ENCODE results near the gene MSMO1.

The MSMO1 gene

GRCh38 chr4:165360985-165361670, 33.7 kb downstream of the MSMO1 start:
- H3K4me1 ChIP-seq (ENCODE audit: insufficient read depth, insufficient read length) = no peaks in the 10 kb centered on the region
- H3K9me3 ChIP-seq (ENCODE audit: insufficient read depth, low read length) = no peaks in the 10 kb centered on the region
- no peaks in the 10 kb centered on the region for H3K27me3 ChIP-seq (ENCODE audit: insufficient read depth, insufficient read length)
- DNase-seq (ENCODE audit: low read depth, low spot score) = no peak
- no peak overlapping the region for H3K4me3 ChIP-seq (ENCODE audit: insufficient read length, low read depth)
- no peak for TF ChIP-seq YY1 (IDR thresholded peaks at IDR 0.05; ENCODE audit: insufficient read depth, insufficient read length)
- TF ChIP-seq ZNF274 (IDR thresholded peaks at IDR 0.05; ENCODE audit: low read depth, low read length) = no peak
- TF ChIP-seq SUZ12 (IDR thresholded peaks at IDR 0.05; ENCODE audit: extremely low read depth, insufficient read depth, insufficient read length) = no peak
- no peaks in the 10 kb centered on the region for H3K36me3 ChIP-seq (ENCODE audit: insufficient read depth, insufficient read length, low read length)
- no peak overlapping the region for H3K9ac ChIP-seq (ENCODE audit: insufficient read length, low read depth)

DNA sequence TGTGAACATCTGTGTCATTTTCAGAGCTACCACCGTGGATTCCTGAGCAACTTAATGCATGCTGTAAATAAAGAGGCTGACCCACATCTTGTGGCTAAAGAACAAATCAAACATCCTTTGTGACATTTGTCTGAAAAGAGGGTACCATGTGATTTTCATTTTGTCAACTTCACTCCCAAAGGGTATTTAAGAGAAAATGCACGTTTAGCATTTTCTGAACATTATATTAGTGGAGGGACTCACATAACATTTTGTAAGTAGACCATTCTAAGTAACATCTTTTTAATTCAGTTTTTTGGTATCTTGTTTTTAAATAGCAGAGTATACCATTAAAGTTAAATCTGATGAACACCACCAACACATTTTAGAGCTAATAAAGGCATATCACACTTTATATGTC, 34.3 kb downstream of the MSMO1 start:
- Histone ChIP-seq H3K4me3 (ENCODE audit: insufficient read length, low read depth) (no peak overlapping the region), H3K9me3 (ENCODE audit: insufficient read depth, low read length) (no peaks in the 10 kb centered on the region), H3K9ac (ENCODE audit: insufficient read length, low read depth) (no peak overlapping the region), H3K27me3 (ENCODE audit: insufficient read depth, insufficient read length) (no peaks in the 10 kb centered on the region), H3K4me1 (ENCODE audit: insufficient read depth, insufficient read length) (no peaks in the 10 kb centered on the region), H3K36me3 (ENCODE audit: insufficient read depth, insufficient read length, low read length) (no peaks in the 10 kb centered on the region)
- TF ChIP-seq ZNF274 (IDR thresholded peaks at IDR 0.05; ENCODE audit: low read depth, low read length) = no peak
- TF ChIP-seq YY1 (IDR thresholded peaks at IDR 0.05; ENCODE audit: insufficient read depth, insufficient read length) = no peak
- TF ChIP-seq SUZ12 (IDR thresholded peaks at IDR 0.05; ENCODE audit: extremely low read depth, insufficient read depth, insufficient read length) = no peak
- no peak for DNase-seq (ENCODE audit: low read depth, low spot score)

DNA sequence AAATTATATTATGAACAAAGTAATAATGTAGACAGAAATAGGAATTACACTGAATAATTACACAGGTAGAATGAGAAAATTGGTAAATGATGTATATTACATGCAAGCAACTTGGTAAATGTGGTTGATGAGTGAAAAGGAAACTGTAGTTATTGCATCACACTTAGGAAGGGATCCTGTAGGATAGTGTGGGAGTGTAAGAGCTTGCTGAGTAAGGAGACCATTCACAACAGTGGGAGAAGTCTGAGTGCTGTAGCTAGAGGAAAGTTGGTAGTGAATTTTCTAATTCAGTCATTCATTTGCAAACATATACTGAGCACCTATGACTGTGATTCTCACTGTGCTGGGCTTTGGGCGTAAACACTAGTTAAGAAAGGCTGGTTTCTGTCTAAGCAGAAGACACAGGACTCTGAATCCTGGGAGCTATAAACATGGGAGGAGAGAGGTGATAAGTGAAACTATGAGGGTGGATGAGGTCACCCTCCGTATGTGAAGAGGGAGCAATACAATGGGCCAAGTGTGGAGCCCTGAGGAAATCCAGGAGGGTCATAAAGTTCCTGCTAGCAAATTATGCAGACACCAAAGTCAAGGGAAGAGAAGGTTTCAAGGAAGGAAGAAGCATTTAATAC, 37.1 kb downstream of the MSMO1 start:
- Histone ChIP-seq H3K4me1 (ENCODE audit: insufficient read depth, insufficient read length) (no peaks in the 10 kb centered on the region), H3K36me3 (ENCODE audit: insufficient read depth, insufficient read length, low read length) (no peaks in the 10 kb centered on the region), H3K9ac (ENCODE audit: insufficient read length, low read depth) (no peak overlapping the region), H3K27me3 (ENCODE audit: insufficient read depth, insufficient read length) (no peaks in the 10 kb centered on the region), H3K9me3 (ENCODE audit: insufficient read depth, low read length) (no peaks in the 10 kb centered on the region), H3K4me3 (ENCODE audit: insufficient read length, low read depth) (no peak overlapping the region)
- TF ChIP-seq ZNF274 (IDR thresholded peaks at IDR 0.05; ENCODE audit: low read depth, low read length) (no peak), SUZ12 (IDR thresholded peaks at IDR 0.05; ENCODE audit: extremely low read depth, insufficient read depth, insufficient read length) (no peak), YY1 (IDR thresholded peaks at IDR 0.05; ENCODE audit: insufficient read depth, insufficient read length) (no peak)
- DNase-seq (ENCODE audit: low read depth, low spot score) = no peak

- Histone ChIP-seq H3K9me3 (ENCODE audit: insufficient read depth, low read length) (no peaks in the 10 kb centered on the region), H3K36me3 (ENCODE audit: insufficient read depth, insufficient read length, low read length) (no peaks in the 10 kb centered on the region), H3K27me3 (ENCODE audit: insufficient read depth, insufficient read length) (no peaks in the 10 kb centered on the region), H3K9ac (ENCODE audit: insufficient read length, low read depth) (no peak overlapping the region), H3K4me1 (ENCODE audit: insufficient read depth, insufficient read length) (no peaks in the 10 kb centered on the region), H3K4me3 (ENCODE audit: insufficient read length, low read depth) (no peak overlapping the region)
- no peak for DNase-seq (ENCODE audit: low read depth, low spot score)
- TF ChIP-seq SUZ12 (IDR thresholded peaks at IDR 0.05; ENCODE audit: extremely low read depth, insufficient read depth, insufficient read length) (no peak), YY1 (IDR thresholded peaks at IDR 0.05; ENCODE audit: insufficient read depth, insufficient read length) (no peak), ZNF274 (IDR thresholded peaks at IDR 0.05; ENCODE audit: low read depth, low read length) (no peak)
Observed at GRCh38 chr4:165367040-165367439, 39.6 kb downstream of the MSMO1 start.

DNA sequence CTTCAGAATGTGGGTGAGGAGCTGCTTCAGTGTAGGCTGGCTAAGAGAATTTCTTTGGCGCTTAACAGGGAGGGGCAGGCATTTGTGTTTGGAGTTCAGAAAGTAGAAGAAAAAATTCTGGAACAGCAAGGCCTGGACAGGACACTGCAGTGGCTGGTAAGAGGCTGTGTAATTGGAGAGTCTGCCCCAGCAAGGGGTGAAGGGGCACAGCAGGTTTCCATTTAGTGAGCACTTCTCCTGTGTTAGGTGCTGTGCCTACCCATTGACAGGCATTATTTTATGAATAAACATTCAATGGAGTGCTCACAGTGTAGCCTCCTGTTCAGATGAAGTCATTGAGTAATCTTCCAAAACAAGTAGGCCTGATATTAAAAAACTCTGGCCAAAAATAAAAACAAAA, 40.6 kb downstream of the MSMO1 start:
- no peak for DNase-seq (ENCODE audit: low read depth, low spot score)
- TF ChIP-seq SUZ12 (IDR thresholded peaks at IDR 0.05; ENCODE audit: extremely low read depth, insufficient read depth, insufficient read length) (no peak), YY1 (IDR thresholded peaks at IDR 0.05; ENCODE audit: insufficient read depth, insufficient read length) (no peak), ZNF274 (IDR thresholded peaks at IDR 0.05; ENCODE audit: low read depth, low read length) (no peak)
- no peaks in the 10 kb centered on the region for H3K4me1 ChIP-seq (ENCODE audit: insufficient read depth, insufficient read length)
- no peaks in the 10 kb centered on the region for H3K27me3 ChIP-seq (ENCODE audit: insufficient read depth, insufficient read length)
- H3K9ac ChIP-seq (ENCODE audit: insufficient read length, low read depth) = no peak overlapping the region
- H3K36me3 ChIP-seq (ENCODE audit: insufficient read depth, insufficient read length, low read length) = no peaks in the 10 kb centered on the region
- no peak overlapping the region for H3K4me3 ChIP-seq (ENCODE audit: insufficient read length, low read depth)
- no peaks in the 10 kb centered on the region for H3K9me3 ChIP-seq (ENCODE audit: insufficient read depth, low read length)

- TF ChIP-seq ZNF274 (IDR thresholded peaks at IDR 0.05; ENCODE audit: low read depth, low read length) (no peak), SUZ12 (IDR thresholded peaks at IDR 0.05; ENCODE audit: extremely low read depth, insufficient read depth, insufficient read length) (no peak), YY1 (IDR thresholded peaks at IDR 0.05; ENCODE audit: insufficient read depth, insufficient read length) (no peak)
- no peaks in the 10 kb centered on the region for H3K36me3 ChIP-seq (ENCODE audit: insufficient read depth, insufficient read length, low read length)
- no peak for DNase-seq (ENCODE audit: low read depth, low spot score)
- H3K9me3 ChIP-seq (ENCODE audit: insufficient read depth, low read length) = no peaks in the 10 kb centered on the region
- H3K9ac ChIP-seq (ENCODE audit: insufficient read length, low read depth) = no peak overlapping the region
- H3K4me3 ChIP-seq (ENCODE audit: insufficient read length, low read depth) = no peak overlapping the region
- no peaks in the 10 kb centered on the region for H3K27me3 ChIP-seq (ENCODE audit: insufficient read depth, insufficient read length)
- H3K4me1 ChIP-seq (ENCODE audit: insufficient read depth, insufficient read length) = no peaks in the 10 kb centered on the region
Observed at GRCh38 chr4:165368567-165368966, 41.1 kb downstream of the MSMO1 start.

DNA sequence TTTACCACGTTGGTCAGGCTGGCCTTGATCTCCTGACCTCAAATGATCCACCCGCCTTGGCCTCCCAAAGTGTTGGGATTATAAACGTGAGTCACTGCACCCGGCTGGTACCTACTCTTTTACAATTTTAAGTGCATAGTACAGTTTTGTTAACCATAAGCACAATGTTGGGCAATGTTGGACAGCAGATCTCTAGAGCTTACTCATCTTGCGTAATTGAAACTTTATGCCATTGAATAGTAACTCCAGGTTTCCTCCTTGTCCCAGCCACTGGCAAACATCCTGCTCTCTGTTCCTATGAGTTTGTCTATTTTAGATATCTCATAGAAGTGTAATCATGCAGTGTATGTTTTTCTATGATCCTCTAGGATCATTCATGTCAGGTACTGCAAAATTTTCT, 42.1 kb downstream of the MSMO1 start:
- DNase-seq (ENCODE audit: low read depth, low spot score) = no peak
- H3K27me3 ChIP-seq (ENCODE audit: insufficient read depth, insufficient read length) = no peaks in the 10 kb centered on the region
- H3K4me1 ChIP-seq (ENCODE audit: insufficient read depth, insufficient read length) = no peaks in the 10 kb centered on the region
- TF ChIP-seq YY1 (IDR thresholded peaks at IDR 0.05; ENCODE audit: insufficient read depth, insufficient read length) (no peak), SUZ12 (IDR thresholded peaks at IDR 0.05; ENCODE audit: extremely low read depth, insufficient read depth, insufficient read length) (no peak), ZNF274 (IDR thresholded peaks at IDR 0.05; ENCODE audit: low read depth, low read length) (no peak)
- no peak overlapping the region for H3K9ac ChIP-seq (ENCODE audit: insufficient read length, low read depth)
- no peak overlapping the region for H3K4me3 ChIP-seq (ENCODE audit: insufficient read length, low read depth)
- H3K36me3 ChIP-seq (ENCODE audit: insufficient read depth, insufficient read length, low read length) = no peaks in the 10 kb centered on the region
- H3K9me3 ChIP-seq (ENCODE audit: insufficient read depth, low read length) = no peaks in the 10 kb centered on the region
